Nucleus accumbens (tissue), 56 donors: ENCODE measurements around the gene AHRR.
A peak's percentile ranks its signal among the peaks of the same experiment; 100 is the strongest.

Source experiments
- DNase-seq, 56 donors: peaks; one replicate each; lab custom pipeline; 2025; lab: John Stamatoyannopoulos, UW

AHRR gene

DNA sequence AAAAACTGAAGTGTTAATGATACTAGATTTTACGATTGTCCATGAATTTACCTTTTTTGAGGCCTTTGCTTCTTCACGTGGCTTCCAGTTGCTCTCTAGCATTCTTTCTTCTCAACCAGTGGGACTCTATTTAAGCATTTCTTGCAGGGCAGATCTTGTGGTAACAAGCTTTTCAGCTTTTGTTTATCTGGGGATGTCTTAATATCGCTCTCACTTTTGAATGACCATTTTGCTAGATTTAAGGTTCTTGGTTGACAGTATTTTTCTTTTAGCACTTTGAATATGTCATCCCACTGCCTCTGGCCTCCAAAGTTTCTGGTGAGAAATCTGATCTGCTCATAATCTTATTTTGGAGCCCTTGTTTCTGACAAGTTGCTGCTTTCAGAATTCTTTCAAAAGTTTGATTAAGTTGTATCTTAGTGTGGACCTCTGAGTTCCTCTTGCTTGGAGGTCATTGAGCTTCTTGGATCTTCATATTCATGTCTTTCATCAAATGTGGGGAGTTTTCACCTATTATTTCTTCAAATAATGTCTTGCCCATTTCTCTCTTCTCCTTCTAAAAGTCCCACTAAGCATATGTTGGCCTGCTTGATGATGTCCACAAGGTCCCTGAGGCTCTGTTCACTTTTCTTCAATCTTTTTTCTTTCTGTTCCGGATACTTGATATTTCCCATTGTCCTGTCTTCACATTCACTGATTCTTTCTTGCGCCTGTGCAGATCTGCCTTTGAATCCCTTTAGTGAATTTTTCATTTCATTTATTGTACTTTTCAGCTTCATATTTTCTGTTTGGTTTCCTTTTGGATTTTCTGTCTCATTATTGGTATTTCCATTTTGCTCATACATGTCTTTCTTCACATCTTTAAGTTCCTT is 130.3 kb downstream of the AHRR start:
- DNase-seq, result no peak

- DNase-seq, result no peak
Measured at GRCh38 chr5:452978-453710, 131.6 kb downstream of the AHRR start.

GRCh38 chr5:453725-454481 is 132.4 kb downstream of the AHRR start:
- no peak for DNase-seq

GRCh38 chr5:454936-455335 is 133.4 kb downstream of the AHRR start:
- DNase-seq, result no peak

GRCh38 chr5:455806-456205 is 134.3 kb downstream of the AHRR start:
- no peak for DNase-seq

DNA sequence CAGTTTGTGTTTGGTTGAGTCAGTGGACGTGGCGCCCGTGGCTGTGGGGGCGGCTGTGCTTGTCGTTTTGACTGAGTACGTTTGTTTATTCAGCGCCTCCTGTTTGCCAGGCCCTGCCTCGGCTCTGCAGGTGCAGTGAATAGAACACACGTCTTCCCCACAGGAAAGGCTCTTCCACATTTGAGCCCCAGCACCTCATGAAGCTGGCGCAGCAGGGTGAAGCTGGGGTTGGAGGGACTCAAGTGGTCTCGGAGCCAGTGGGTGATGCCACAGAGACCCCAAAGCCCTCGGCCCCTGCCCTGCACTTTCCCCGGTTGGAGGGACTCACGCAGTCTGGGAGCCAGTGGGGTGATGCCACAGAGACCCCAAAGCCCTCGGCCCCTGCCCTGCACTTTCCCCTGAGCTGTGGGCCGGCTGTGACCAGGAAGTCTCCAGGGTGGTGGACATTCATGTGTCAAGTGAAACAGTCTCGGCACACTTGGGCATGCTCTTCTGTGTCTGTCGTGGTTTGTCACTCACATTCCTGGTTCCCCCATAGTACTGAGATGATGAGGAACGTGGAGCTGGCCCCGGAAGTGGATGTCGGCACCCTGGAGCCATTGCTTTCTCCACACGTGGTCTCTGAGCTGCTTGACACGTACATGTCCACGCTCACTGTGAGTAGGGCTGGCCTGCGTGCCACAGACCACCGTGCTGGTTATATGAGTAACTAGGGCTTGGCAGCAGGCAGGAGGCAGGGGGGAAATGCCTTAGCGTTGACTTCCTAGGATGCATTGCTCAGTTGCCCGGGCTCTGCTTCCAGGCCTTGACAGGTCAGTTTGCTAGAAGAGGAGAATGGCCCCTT is 135.1 kb downstream of the AHRR start:
- no peak for DNase-seq

DNA sequence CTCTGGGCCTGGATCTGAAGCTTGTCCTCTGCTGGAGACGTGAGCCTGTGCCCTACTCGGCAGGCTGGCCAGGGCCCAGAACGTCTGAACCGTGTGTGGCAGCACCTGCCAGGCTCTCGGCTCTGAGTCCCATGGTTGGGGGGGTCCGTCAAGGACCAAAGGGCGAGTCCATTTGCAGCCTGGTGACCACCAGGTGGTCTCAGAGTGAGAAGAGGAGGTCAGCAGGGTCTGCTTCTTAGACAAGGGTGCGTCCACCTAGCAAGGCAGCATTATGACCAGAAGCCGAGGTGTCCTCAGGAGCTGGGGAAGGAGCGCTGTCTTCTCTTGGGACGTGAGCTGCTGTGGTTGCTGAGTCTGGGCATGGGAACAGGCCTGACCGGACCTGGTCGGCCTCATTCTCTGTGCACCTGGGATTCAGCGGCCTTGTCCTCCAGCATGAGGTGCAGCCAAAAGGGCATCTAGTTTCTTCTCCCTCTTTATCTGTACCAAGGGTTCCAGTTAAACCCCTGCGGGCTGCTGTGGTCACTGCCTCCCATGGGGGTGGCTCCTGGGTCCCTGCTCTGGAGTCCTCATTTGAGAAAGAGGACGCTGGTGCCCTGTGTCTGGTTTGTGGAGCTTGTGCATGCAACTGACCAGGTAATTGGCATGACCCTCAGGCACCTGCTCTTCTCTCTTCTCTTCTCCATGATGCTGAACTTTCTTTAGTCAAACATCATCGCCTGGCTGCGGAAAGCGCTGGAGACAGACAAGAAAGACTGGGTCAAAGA is 135.9 kb downstream of the AHRR start:
- no peak for DNase-seq

DNA sequence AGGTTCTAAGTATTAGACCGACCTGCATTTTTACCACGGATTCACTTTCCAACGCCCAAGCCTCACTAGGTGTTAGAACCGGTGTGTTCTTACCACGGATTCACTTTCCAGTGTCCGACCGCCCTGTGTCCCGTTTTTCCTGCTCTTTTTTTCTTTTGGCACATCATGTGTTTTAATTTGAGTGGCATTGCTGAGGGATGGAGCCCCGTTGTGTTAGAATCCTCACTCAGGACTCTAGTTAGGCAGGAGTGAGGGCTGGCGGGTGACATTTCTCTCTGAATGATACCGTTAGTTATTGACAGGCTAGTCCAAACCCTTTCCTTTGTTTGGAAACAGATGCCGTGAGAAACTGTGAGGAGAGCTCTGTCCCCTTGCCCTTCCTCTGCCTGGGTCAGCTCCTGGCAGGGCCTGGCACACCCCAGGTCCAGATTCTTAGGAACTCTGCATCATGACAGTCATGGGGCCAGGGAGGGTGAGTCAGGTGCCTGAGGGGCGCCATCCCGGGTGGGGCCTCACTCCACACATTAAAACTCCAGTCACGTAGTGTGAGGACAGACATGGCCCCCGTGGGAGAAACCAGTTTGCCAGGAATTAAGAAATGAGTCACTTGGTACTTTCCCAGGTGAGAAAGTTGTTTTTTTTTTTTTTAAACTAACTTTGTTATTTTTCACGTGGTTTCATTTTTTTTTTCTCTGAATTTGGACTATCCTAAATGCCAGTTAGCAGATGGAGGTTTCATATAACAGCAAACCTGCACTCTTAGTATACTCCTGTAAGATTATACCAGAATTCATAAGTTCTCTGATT is 137.2 kb downstream of the AHRR start:
- no peak for DNase-seq

- DNase-seq, result no peak
Measured at GRCh38 chr5:459562-460272, 138.2 kb downstream of the AHRR start.

DNA sequence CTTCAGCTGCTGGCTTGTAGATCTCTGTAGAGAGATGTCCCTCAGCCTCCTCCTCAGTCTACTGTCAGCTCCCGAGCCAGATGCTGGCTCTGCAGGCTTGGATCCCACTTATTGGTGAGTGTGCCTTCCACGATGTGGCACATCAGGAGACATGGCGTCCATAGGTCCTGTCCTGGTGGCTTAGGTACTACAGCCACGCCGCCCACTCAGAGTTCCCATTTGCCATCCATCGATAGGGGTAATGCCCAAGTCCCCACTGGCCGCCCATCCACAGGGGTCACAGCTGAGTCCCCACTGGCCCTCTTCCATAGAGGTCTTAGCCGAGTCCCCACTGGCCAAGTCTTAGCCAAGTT is 138.7 kb downstream of the AHRR start:
- DNase-seq, result no peak

GRCh38 chr5:462051-462481 is 140.6 kb downstream of the AHRR start:
- DNase-seq, result no peak

DNA sequence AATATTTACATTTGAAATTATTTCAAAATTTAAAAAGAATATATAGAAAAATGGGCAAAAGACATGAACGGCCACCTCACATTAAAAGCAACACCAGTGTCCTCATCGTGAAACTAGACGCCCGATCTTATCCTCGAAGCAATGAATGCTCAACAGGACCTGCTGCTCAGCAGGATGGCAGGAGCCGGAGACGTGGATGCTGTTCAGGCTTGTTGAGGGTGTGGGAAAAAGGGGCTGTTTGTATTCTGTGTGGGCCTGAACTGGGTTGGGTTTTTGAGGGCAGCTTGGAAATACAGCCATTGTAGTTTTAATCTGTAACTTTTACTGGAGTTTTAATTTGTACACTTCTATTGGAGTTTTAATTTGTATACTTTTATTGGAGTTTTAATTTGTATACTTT is 141.8 kb downstream of the AHRR start:
- no peak for DNase-seq

GRCh38 chr5:463952-464351 is 142.4 kb downstream of the AHRR start:
- DNase-seq, result peak in 12 of 56 donors; percentile 15 to 72 (median 40)

DNA sequence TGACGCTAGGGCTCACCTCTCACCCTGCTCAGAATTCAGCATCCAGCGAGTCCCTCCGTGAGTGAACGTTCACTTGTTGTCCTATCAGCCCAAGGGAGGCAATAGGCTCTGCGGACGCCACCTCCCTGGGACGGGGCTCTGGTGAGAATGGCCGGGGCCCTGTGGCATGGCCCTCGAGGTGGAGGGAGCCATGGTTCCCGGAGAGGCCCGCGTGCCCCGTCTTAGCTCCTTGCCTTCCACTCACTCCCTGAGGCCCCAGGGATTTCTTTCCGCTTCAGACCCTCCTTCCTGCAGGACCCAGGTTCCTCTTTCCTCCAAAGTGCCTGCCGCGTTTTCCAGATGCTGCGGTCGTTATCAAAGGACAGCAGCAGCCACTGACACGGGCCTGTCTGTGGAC is 142.9 kb downstream of the AHRR start:
- no peak for DNase-seq

GRCh38 chr5:464843-465590 is 143.5 kb downstream of the AHRR start:
- no peak for DNase-seq

DNA sequence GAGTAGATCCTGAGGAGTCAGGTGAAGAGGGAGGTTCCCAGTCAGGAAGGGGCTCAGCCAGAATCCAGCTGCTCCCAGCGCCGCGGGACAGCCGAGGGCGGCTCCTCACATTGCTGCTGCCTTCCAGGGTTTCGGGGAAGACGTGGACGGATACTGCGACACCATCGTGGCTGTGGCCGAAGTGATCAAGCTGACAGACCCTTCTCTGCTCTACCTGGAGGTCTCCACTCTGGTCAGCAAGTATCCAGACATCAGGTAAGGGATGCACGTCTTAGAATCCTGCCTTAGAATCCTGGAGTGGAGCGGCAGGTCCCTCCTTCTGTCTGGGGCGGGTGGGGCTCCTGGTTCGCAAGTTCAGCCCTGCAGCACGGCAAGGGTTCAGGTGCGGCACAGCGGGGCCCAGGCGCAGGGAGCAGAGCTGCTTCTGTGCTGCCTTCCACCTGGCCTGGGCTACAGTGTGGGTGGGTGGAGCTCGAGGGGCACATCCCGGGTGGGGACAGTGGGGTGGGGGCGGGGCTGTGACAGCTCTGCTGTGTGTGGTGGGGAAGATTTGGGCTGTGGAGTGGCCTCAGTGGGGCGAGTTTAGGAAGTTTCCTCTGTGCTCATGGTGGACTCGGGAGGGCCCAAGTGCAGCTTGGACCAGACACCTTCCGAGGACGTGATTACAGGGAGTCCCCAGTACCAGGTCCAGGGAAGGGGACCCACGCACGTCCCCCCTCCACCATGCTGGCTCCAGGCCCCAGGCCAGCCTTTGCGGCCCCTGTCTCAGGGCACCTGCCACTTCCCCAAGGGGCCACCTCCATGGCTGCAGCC is 144.3 kb downstream of the AHRR start:
- no peak for DNase-seq
